Gastrocnemius medialis (tissue), 4 donors: ENCODE results near the gene BTRC.

Source experiments
- CTCF ChIP-seq, 5 experiments: fragments of 450-650 bp in 3 of 5; fragments of 200-600 bp in 2 of 5; sonication (generic) in 2 of 5; IDR thresholded peaks in 4 of 5; conservative IDR thresholded peaks in 1 of 5; 1 replicate in 4 of 5; 2 replicates in 1 of 5; pipeline ENCODE4 v1.5.1; 2016 to 2019; ENCODE audit warnings: antibody characterized with exemption in 5 of 5, mild to moderate bottlenecking in 3 of 5, moderate library complexity in 3 of 5
- POLR2A ChIP-seq, 2 donors: fragments of 450-650 bp; IDR thresholded peaks; one replicate each; pipeline ENCODE4 v1.6.1; 2017; ENCODE audit warnings: antibody characterized with exemption in 2 of 2, mild to moderate bottlenecking in 2 of 2, moderate library complexity in 2 of 2

DNA sequence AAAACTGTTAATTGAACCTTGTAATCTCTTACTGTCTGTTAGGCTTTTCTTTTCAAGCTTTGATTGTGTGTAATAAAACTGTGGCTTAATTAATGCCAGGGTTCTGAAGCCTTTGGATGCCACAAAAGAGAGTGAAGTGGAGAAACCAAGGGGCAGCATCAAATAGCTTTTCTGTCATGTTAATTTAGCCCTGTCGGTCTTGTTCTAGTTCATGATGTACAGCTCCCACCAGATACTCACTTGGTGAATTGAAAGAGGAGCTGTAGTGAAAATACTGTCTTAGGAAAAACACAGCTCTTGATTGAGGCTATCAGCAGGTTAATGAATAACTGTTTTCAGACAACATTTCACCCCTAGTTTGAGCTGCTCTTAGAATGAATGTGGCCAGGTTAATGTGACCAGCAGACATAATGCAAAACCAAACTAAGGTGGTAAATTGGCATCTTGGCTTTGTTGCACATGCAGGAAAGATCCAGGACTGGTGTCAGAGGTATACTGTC, 139.9 kb downstream of the BTRC start:
- TF ChIP-seq CTCF (IDR thresholded peaks at IDR 0.05 in 4 of 5, conservative IDR thresholded peaks at IDR 0.05 in 1 of 5) (no peak), POLR2A (IDR thresholded peaks at IDR 0.05) (no peak)
